ENCODE data around the gene BCL7A. TPM values are rescaled to one million over a fixed set of nuclear protein-coding genes. Genes with fewer than 3 reads are reported as not detected.

The BCL7A gene
- total RNA-seq, 1 experiment from 2014 or later, result 18.2 TPM

GRCh38 chr12:122026706-122027333 lies 5.1 kb downstream of the BCL7A start:
- no peak overlapping the region for H4K91ac ChIP-seq (ENCODE audit: insufficient read length, low read depth, low read length)
- no peaks in the 10 kb centered on the region for H3K9me3 ChIP-seq (ENCODE audit: control insufficient read depth, low read depth, low read length)
- H2AK5ac ChIP-seq (ENCODE audit: insufficient read length, low read length), result no peak overlapping the region
- no peak overlapping the region for H4K5ac ChIP-seq (ENCODE audit: insufficient read length, low read depth, low read length)
- no peak overlapping the region for H2BK120ac ChIP-seq (ENCODE audit: low read depth, low read length, poor library complexity, severe bottlenecking)
- H2BK15ac ChIP-seq (ENCODE audit: low read depth, low read length), result no peak overlapping the region
- no peak overlapping the region for H2AFZ ChIP-seq (ENCODE audit: low read length)
- no peak overlapping the region for H3K18ac ChIP-seq (ENCODE audit: insufficient read length, low read depth, low read length)
- H3K27me3 ChIP-seq (ENCODE audit: insufficient read depth, low read length), result no peaks in the 10 kb centered on the region; the same call in 1 of the 2 replicates
- no peak overlapping the region for H3K4me2 ChIP-seq (ENCODE audit: insufficient read depth, insufficient read length, low read length)
- peaks cover 0 to 3% (median 1%) of the 10 kb centered on the region in 3 experiments; a peak in 2 of 7 replicates for H3K36me3 Mint-ChIP-seq (ENCODE audit: insufficient read depth in 1 of 3, low read depth in 3 of 3)
- no peak overlapping the region for H2BK12ac ChIP-seq (ENCODE audit: insufficient read length, low read depth, low read length)
- no peak overlapping the region for H4K8ac ChIP-seq (replicated peaks; ENCODE audit: insufficient read length, low read depth, low read length)
- H3K56ac ChIP-seq (ENCODE audit: insufficient read length, low read depth, low read length), result no peak overlapping the region
- H3K27ac ChIP-seq (ENCODE audit: insufficient read length, low read depth, low read length), result no peak overlapping the region
- H3K9ac ChIP-seq (ENCODE audit: extremely low read depth, insufficient read length, low read length), result no peak overlapping the region
- DNase-seq, result peak; percentile 55
- H3K4me1 Mint-ChIP-seq, result peaks cover 35 to 36% of the 10 kb centered on the region in 2 experiments
- no peak overlapping the region for H3K4me3 Mint-ChIP-seq
- H4K20me1 ChIP-seq (ENCODE audit: control insufficient read depth, insufficient read depth, insufficient read length), result peaks cover 3% of the 10 kb centered on the region
- H3K23me2 ChIP-seq (ENCODE audit: insufficient read length, low read depth, low read length, poor library complexity, severe bottlenecking), result peaks cover 9% of the 10 kb centered on the region
- H3K79me1 ChIP-seq (ENCODE audit: insufficient read depth, low read depth, low read length, poor library complexity, severe bottlenecking), result peaks cover 7% of the 10 kb centered on the region
- no peak overlapping the region for H3K23ac ChIP-seq (ENCODE audit: insufficient read length, low read depth, low read length)
- H2BK20ac ChIP-seq (ENCODE audit: low read depth, low read length, poor library complexity, severe bottlenecking), result no peak overlapping the region
- no peaks in the 10 kb centered on the region for H3K4me1 ChIP-seq (ENCODE audit: insufficient read depth, low read length)
- H3K4ac ChIP-seq (ENCODE audit: low read depth, low read length), result no peak overlapping the region
- no CpG with 5 or more reads among the region's 7 CpGs for WGBS (ENCODE audit: extremely low coverage, insufficient read length, low lambda C conversion rate)
- H3T11ph ChIP-seq (ENCODE audit: low read length), result no peak overlapping the region
- H3K27me3 Mint-ChIP-seq (ENCODE audit: low read depth), result peaks cover 4% of the 10 kb centered on the region
- no peak overlapping the region for H2BK5ac ChIP-seq (ENCODE audit: insufficient read length, low read length)
- H3K14ac ChIP-seq (ENCODE audit: insufficient read depth, low read length), result no peak overlapping the region
- H3K79me2 ChIP-seq (ENCODE audit: insufficient read depth, low read length), result peaks cover 2% of the 10 kb centered on the region; the same call in 1 of the 2 replicates
- H3K27ac Mint-ChIP-seq, result no peak overlapping the region
- no peaks in the 10 kb centered on the region; a peak in 1 of 5 replicates for H3K9me3 Mint-ChIP-seq
- TF ChIP-seq, protein P1, sequence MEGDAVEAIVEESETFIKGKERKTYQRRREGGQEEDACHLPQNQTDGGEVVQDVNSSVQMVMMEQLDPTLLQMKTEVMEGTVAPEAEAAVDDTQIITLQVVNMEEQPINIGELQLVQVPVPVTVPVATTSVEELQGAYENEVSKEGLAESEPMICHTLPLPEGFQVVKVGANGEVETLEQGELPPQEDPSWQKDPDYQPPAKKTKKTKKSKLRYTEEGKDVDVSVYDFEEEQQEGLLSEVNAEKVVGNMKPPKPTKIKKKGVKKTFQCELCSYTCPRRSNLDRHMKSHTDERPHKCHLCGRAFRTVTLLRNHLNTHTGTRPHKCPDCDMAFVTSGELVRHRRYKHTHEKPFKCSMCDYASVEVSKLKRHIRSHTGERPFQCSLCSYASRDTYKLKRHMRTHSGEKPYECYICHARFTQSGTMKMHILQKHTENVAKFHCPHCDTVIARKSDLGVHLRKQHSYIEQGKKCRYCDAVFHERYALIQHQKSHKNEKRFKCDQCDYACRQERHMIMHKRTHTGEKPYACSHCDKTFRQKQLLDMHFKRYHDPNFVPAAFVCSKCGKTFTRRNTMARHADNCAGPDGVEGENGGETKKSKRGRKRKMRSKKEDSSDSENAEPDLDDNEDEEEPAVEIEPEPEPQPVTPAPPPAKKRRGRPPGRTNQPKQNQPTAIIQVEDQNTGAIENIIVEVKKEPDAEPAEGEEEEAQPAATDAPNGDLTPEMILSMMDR (conservative IDR thresholded peaks at IDR 0.05), result peak; percentile 29; the same call in 2 of the 3 replicates

All from H9 (cell line).